Measurements from ENCODE around the gene SIX1. TPM values are rescaled to one million over a fixed set of nuclear protein-coding genes. Genes with fewer than 3 reads are reported as not detected.

Gene SIX1
- total RNA-seq, 1 donor from 2014 or later: 0.44 TPM

DNA sequence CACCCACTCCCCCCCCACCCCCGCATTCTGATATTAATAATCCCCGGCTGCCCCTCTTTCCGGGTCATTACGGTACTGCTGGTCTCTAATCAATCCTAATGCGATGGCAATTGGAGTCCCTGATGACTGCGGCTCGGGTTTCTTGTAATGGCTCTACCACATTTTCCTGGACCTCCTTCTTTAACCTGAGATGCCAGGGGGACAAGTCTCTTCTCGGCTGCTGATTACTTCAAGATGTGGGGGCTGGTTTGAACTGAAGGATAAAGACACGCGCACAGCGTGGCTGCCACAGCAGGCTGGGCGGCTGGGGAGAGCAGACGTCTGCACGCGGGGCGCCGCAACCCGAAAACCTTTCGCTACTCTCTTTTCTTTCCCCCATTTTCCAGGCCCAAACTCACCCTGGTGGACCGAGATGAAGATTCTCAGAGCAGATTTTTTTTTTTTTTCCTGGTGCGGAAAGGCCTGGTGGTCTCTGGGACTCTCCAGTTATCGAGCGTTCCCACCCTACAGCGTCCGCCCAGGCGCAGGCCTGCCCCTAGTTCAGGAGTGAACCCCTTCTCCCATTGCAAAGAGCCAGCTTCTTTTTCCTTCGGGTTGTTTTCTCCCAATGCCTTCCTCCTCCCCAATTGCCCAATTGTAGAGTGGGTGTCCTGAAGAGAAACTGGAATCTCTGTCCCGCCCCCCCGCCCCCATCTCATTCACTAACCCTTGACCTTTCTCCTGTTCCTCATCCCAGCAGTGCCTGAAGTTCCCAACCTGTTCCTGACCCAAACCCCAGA lies 6.0 kb upstream of the SIX1 start:
- peak overlapping the region; percentile 84 for H3K4me3 Mint-ChIP-seq
- H3K36me3 Mint-ChIP-seq (ENCODE audit: low read depth): no peaks in the 10 kb centered on the region
- H3K4me1 Mint-ChIP-seq: peaks cover 52% of the 10 kb centered on the region
- TF ChIP-seq, protein P1, sequence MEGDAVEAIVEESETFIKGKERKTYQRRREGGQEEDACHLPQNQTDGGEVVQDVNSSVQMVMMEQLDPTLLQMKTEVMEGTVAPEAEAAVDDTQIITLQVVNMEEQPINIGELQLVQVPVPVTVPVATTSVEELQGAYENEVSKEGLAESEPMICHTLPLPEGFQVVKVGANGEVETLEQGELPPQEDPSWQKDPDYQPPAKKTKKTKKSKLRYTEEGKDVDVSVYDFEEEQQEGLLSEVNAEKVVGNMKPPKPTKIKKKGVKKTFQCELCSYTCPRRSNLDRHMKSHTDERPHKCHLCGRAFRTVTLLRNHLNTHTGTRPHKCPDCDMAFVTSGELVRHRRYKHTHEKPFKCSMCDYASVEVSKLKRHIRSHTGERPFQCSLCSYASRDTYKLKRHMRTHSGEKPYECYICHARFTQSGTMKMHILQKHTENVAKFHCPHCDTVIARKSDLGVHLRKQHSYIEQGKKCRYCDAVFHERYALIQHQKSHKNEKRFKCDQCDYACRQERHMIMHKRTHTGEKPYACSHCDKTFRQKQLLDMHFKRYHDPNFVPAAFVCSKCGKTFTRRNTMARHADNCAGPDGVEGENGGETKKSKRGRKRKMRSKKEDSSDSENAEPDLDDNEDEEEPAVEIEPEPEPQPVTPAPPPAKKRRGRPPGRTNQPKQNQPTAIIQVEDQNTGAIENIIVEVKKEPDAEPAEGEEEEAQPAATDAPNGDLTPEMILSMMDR (conservative IDR thresholded peaks at IDR 0.05): no peak
- no peaks in the 10 kb centered on the region for H3K9me3 Mint-ChIP-seq
- DNase-seq (ENCODE audit: low read depth, low spot score): no peak
- H3K27me3 Mint-ChIP-seq (ENCODE audit: low read depth): peaks cover 99% of the 10 kb centered on the region
- H3K27ac Mint-ChIP-seq (ENCODE audit: unreplicated experiment): no peak overlapping the region

DNA sequence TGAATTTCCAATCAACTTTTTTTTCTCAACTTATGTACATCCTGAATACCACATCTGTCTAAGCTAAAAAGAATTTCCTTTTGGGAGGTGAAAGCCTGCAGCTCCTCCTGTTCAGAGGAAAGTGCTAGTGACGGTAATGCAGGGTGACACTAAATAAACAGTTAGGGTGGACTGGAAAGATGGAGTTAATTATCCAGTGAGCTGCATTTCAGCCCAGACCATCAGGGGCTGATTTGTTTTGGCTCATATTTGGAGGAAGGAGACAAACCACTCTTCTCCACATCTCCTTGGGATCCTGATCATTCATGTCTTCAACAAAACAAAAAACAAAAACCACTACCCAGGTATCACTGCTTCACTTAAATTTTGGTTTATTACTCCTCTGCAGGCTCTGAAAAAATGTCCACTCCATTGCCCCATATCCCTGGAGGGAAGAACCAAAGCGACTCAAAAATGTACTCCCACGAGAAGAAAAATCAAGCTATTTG lies 5.1 kb upstream of the SIX1 start:
- Mint-ChIP-seq H3K36me3 (ENCODE audit: low read depth) (no peaks in the 10 kb centered on the region), H3K4me3 (peak overlapping the region; percentile 24), H3K4me1 (peaks cover 57% of the 10 kb centered on the region), H3K27me3 (ENCODE audit: low read depth) (peaks cover 99% of the 10 kb centered on the region), H3K9me3 (no peaks in the 10 kb centered on the region), H3K27ac (ENCODE audit: unreplicated experiment) (no peak overlapping the region)
- DNase-seq (ENCODE audit: low read depth, low spot score): no peak
- TF ChIP-seq, protein P1 (conservative IDR thresholded peaks at IDR 0.05): no peak

DNA sequence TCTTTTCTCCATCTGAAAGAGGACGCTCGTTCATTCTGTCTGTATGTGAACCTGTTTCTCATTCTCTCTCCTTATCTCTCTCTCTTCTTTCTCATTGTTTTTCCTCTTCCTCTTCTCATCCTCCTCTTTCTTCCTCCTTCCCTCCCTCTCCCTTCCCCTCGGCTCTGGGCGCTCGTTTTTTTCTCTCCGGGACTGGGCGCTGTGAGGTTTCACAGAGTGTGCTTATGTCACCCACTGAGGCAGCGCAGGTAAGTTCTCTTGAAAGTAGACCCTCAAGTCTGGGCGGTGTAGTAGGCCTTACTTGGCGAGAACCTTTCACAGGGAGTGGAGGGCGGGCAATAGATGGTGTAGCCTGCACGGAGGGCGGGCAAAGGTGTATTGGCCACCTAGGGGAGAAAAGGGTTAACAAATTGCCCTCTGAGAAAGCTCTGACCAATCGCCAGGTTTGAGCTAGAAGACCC lies 4.5 kb upstream of the SIX1 start:
- no peak overlapping the region for H3K27ac Mint-ChIP-seq (ENCODE audit: unreplicated experiment)
- no peak for DNase-seq (ENCODE audit: low read depth, low spot score)

DNA sequence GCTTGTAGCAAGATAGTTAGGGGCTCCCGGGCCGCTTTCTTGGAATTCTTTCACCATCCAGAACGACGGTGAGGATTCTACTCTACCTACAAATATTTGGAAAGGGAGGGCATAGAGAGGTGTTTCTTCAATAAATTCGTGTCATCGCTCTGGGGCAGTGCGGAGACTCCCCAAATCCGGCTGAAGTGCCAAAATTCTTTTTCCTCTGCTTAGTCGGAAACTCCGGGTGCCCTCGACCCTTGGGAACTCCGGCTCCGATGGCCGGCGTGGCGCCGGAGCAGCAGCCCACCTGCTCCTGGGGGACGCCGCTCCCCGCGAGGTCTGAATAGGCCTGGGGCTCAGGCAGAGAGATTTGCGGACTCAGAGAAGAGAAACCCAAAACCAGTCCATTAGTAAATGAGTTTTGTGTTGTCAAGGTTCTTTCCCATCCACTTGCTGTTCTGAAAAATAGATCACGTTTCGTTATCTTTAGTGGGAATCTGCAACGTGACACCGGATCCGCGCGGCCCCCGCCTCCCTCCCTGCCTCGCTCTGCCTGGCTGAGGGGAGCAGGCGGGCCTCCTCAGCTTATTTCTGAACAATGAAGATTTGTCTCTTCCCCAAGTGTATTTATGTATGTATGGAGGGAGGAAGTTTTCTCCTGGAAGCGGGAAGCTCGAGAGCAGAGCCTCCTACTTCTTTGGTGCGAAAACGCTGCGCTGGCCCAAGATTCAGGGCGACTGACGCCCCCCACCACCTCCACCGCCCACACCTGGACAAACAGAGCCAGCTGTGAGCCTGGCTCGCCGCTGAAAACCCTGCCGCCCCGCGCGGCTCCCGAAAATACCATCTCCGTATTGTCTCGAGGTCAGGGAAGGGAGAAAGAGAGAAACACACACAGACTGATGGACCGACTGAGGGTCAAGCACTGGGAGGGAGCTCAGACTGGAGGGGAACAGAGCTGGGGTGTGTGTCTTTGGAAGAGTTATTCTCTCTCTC lies 3.7 kb upstream of the SIX1 start:
- Mint-ChIP-seq H3K27ac (ENCODE audit: unreplicated experiment) (no peak overlapping the region), H3K4me3 (peak overlapping the region; percentile 72), H3K4me1 (peaks cover 46% of the 10 kb centered on the region), H3K9me3 (no peaks in the 10 kb centered on the region), H3K36me3 (ENCODE audit: low read depth) (no peaks in the 10 kb centered on the region), H3K27me3 (ENCODE audit: low read depth) (peaks cover 99% of the 10 kb centered on the region)
- no peak for DNase-seq (ENCODE audit: low read depth, low spot score)
- TF ChIP-seq, protein P1 (conservative IDR thresholded peaks at IDR 0.05): no peak

More for the DNA sequence above, 4.5 kb upstream of the SIX1 start:
- TF ChIP-seq, protein P1 (conservative IDR thresholded peaks at IDR 0.05): no peak
- Mint-ChIP-seq H3K27me3 (ENCODE audit: low read depth) (peaks cover 99% of the 10 kb centered on the region), H3K4me3 (peak overlapping the region; percentile 72), H3K9me3 (no peaks in the 10 kb centered on the region), H3K36me3 (ENCODE audit: low read depth) (no peaks in the 10 kb centered on the region), H3K4me1 (peaks cover 50% of the 10 kb centered on the region)
